Measurements from ENCODE around the gene SMYD3. TPM values are rescaled to one million over a fixed set of nuclear protein-coding genes. Genes with fewer than 3 reads are reported as not detected.

The SMYD3 gene
- total and polyA plus RNA-seq, 11 donors, result 6.3 to 12.1 (median 9.5) TPM

- H3K4me3 ChIP-seq, result no peak overlapping the region
- H3K9me3 ChIP-seq, result no peaks in the 10 kb centered on the region
- H3K27me3 ChIP-seq, result no peaks in the 10 kb centered on the region
- WGBS, 4 donors, result 33 to 48% (median 34%) methylated on average over 6 to 7 of the region's 7 CpGs
- intact Hi-C loops (cut with DNase I), result loop anchor here in 3 of 10 donors (2.0 to 10.0 kb wide), 4 partner anchors 35 to 170 kb away; no protein-coding TSS in a partner anchor
- H3K36me3 ChIP-seq, result no peaks in the 10 kb centered on the region
- DNase-seq (peak; percentile 52 to 76 (median 55)), ATAC-seq (peak; percentile 90 to 97 (median 95))
- TF ChIP-seq POLR2A (IDR thresholded peaks at IDR 0.05), result no peak
- TF ChIP-seq CTCF (IDR thresholded peaks at IDR 0.05), result no peak
- peaks cover 0 to 8% (median 0%) of the 10 kb centered on the region in 12 donors for H3K4me1 ChIP-seq
- no peak overlapping the region for H3K27ac ChIP-seq
Measured at GRCh38 chr1:245997471-245998258, 509.4 kb downstream of the SMYD3 start.

DNA sequence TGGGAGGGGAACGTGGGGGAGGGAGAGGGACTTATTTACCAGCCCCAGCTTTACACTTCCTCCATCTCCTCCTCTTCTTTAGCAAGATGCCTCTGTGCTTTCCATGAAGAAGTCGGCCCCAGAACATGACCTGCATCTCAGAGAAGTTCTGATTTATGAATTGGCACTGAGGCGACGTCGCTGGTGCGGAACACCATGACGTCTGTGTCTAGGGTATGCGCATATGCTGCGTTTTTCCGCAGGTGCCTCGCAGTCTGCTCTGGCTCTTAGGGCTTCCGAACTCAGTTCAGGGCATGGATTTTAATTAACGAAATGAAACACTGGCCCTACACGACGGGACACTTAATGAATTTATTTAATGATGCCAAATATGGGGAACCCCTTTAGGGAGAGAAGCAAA, 510.3 kb downstream of the SMYD3 start:
- Histone ChIP-seq H3K27ac (no peak overlapping the region), H3K4me1 (peaks cover 0 to 8% (median 0%) of the 10 kb centered on the region in 12 donors), H3K9me3 (no peaks in the 10 kb centered on the region), H3K4me3 (no peak overlapping the region), H3K36me3 (no peaks in the 10 kb centered on the region), H3K27me3 (no peaks in the 10 kb centered on the region)
- 81 to 93% (median 93%) methylated on average over 15 of the region's 15 CpGs for WGBS, 4 donors
- DNase-seq (no peak), ATAC-seq (no peak)
- no peak for TF ChIP-seq CTCF (IDR thresholded peaks at IDR 0.05)
- TF ChIP-seq POLR2A (IDR thresholded peaks at IDR 0.05), result no peak
- intact Hi-C loops (cut with DNase I), result loop anchor here in 3 of 10 donors (2.0 to 10.0 kb wide), 4 partner anchors 36 to 170 kb away; no protein-coding TSS in a partner anchor

DNA sequence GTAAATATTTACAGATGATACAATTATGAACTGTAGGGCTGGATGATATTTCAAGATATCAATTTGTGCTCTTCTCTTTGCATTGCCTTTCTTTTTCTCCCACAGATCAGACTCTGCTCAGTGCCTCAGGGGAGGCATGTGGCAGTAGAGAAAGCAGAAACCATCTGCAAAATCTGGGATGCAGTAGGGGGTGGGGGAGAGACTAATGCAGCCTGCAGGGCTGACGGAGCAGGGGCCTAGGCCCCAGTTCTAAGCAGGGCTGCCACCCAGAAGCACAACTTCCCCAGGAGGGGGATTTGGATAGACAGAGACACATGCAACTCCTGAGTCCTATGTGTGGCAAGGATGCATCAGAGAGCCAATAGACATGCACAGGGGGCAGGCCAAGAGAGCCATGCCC, 511.6 kb downstream of the SMYD3 start:
- no peaks in the 10 kb centered on the region for H3K9me3 ChIP-seq
- no peak for DNase-seq
- ATAC-seq, result no peak
- 94 to 100% (median 98%) methylated on average over 1 of the region's 1 CpG for WGBS, 4 donors
- intact Hi-C loops (cut with DNase I), result loop anchor here in 3 of 10 donors (5.0 to 10.0 kb wide), 3 partner anchors 118 to 168 kb away; no protein-coding TSS in a partner anchor
- H3K27ac ChIP-seq, result no peak overlapping the region
- H3K36me3 ChIP-seq, result no peaks in the 10 kb centered on the region
- TF ChIP-seq POLR2A (IDR thresholded peaks at IDR 0.05), result no peak
- H3K4me3 ChIP-seq, result no peak overlapping the region
- peaks cover 0 to 8% (median 3%) of the 10 kb centered on the region in 12 donors for H3K4me1 ChIP-seq
- H3K27me3 ChIP-seq, result no peaks in the 10 kb centered on the region

DNA sequence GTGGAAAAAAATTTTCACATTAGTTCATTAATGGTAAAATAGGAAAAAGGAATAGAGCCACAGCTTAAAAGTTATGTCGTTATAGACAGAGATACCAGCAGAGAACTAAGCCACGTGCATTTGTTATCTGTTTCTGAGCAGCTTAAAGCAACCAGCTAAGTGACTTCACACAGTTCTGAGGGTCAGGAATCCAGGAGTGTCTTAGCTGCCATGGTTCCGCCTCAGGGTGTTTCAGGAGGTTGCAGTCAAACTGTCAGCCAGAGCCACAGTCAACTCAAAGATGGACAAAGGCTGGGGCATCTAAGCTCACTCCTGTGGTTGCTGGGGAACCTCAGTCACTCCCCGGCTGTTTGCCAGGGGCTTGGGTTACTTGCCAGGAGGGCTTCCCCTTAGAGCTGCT, 515.8 kb downstream of the SMYD3 start:
- DNase-seq (no peak), ATAC-seq (no peak)
- TF ChIP-seq CTCF (IDR thresholded peaks at IDR 0.05), result no peak
- no peak for TF ChIP-seq POLR2A (IDR thresholded peaks at IDR 0.05)
- WGBS, 4 donors, result 60 to 67% (median 65%) methylated on average over 3 to 4 of the region's 4 CpGs
- Histone ChIP-seq H3K36me3 (no peaks in the 10 kb centered on the region), H3K9me3 (no peaks in the 10 kb centered on the region), H3K4me3 (no peak overlapping the region), H3K27me3 (no peaks in the 10 kb centered on the region), H3K4me1 (peaks cover 0 to 14% (median 0%) of the 10 kb centered on the region in 12 donors), H3K27ac (no peak overlapping the region)
- intact Hi-C loops (cut with DNase I), result loop anchor here in 1 of 10 donors (10.0 kb wide), 1 partner anchor 116 kb away; no protein-coding TSS in a partner anchor

Data from heart left ventricle (tissue), 16 donors.